RKO (cell line): Measurements from ENCODE around the gene TGFA.
A peak's percentile ranks its signal among the peaks of the same experiment; 100 is the strongest.

Experiments used
- DNase-seq: peaks from one replicate; pipeline ENCODE4 v3.0.0-alpha.2; 2016; ENCODE audit warnings: low spot score

The TGFA gene

GRCh38 chr2:70553584-70554337, at the start of gene TGFA:
TSS of gene TGFA (minus strand) at chr2:70553826. CDS start at chr2:70553767, 59 bp downstream.
- DNase-seq, result peak; percentile 79

GRCh38 chr2:70603066-70603465, 49.4 kb upstream of the TGFA start:
- peak; percentile 10 for DNase-seq

GRCh38 chr2:70598197-70598596, 44.6 kb upstream of the TGFA start:
- no peak for DNase-seq

- DNase-seq, result no peak
These were observed 43.1 kb upstream of the TGFA start for GRCh38 chr2:70596739-70597138.

GRCh38 chr2:70596293-70596692, 42.7 kb upstream of the TGFA start:
- DNase-seq, result peak; percentile 73

- DNase-seq, result no peak
These were observed 29.5 kb upstream of the TGFA start for GRCh38 chr2:70583091-70583490.

GRCh38 chr2:70580352-70580751, 26.7 kb upstream of the TGFA start:
- DNase-seq, result no peak

- DNase-seq, result no peak
These were observed 21.0 kb upstream of the TGFA start for GRCh38 chr2:70574618-70575017.

- DNase-seq, result no peak
These were observed 20.5 kb upstream of the TGFA start for GRCh38 chr2:70574109-70574508.

GRCh38 chr2:70570041-70570661, 16.5 kb upstream of the TGFA start:
- DNase-seq, result no peak

- DNase-seq, result no peak
These were observed 15.9 kb upstream of the TGFA start for GRCh38 chr2:70569559-70569958.

- DNase-seq, result no peak
These were observed 13.3 kb upstream of the TGFA start for GRCh38 chr2:70566906-70567305.

GRCh38 chr2:70566464-70566863, 12.8 kb upstream of the TGFA start:
- DNase-seq, result no peak

- no peak for DNase-seq
These were observed 11.6 kb upstream of the TGFA start for GRCh38 chr2:70565039-70565731.

- no peak for DNase-seq
These were observed 8.3 kb upstream of the TGFA start for GRCh38 chr2:70561893-70562292.

GRCh38 chr2:70560442-70560841, 6.8 kb upstream of the TGFA start:
- no peak for DNase-seq

GRCh38 chr2:70560040-70560439, 6.4 kb upstream of the TGFA start:
- no peak for DNase-seq

GRCh38 chr2:70558195-70558808, 4.7 kb upstream of the TGFA start:
- DNase-seq, result no peak

- no peak for DNase-seq
These were observed 3.7 kb upstream of the TGFA start for GRCh38 chr2:70557171-70557838.

GRCh38 chr2:70556608-70557007, 3.0 kb upstream of the TGFA start:
- DNase-seq, result no peak

GRCh38 chr2:70554338-70554892, 789 bp upstream of the TGFA start:
- no peak for DNase-seq

GRCh38 chr2:70553334-70553583, 367 bp downstream of the TGFA start:
- DNase-seq, result no peak
